Psoas muscle (tissue), 8 donors: Measurements from ENCODE around the gene CD300A. TPM values are rescaled to one million over a fixed set of nuclear protein-coding genes. Genes with fewer than 3 reads are reported as not detected.
A peak's percentile ranks its signal among the peaks of the same experiment; 100 is the strongest.

Experiments
- ATAC-seq, 4 donors: fragments of 200-7000 bp; cut with Tn5 transposase; one replicate each; pipeline ENCODE4 v1.9.1; 2020; ENCODE audit warnings: moderate library complexity in 3 of 4, mild to moderate bottlenecking in 2 of 4
- DNase-seq, 2 donors: peaks; one replicate each; pipeline ENCODE4 v3.0.0-alpha.2; 2020
- H3K27ac ChIP-seq: fragments of 200-600 bp; one replicate; pipeline ENCODE4 v1.8.0; 2022
- H3K27me3 ChIP-seq, 3 donors: fragments of 200-600 bp in 1 of 3; one replicate each; pipeline versions ENCODE4 v1.6.1 to v1.8.0; 2013 to 2022; ENCODE audit warnings: low read length in 2 of 3, mild to moderate bottlenecking in 2 of 3, moderate library complexity in 1 of 3; ENCODE audit not compliant: insufficient read depth in 3 of 3
- H3K36me3 ChIP-seq, 2 donors: fragments of 200-600 bp in 1 of 2; one replicate each; pipeline versions ENCODE4 v1.6.1 to v1.8.0; 2013 to 2022; ENCODE audit warnings: low read depth in 1 of 2, mild to moderate bottlenecking in 1 of 2, moderate library complexity in 1 of 2; ENCODE audit not compliant: insufficient read depth in 1 of 2
- H3K4me1 ChIP-seq: fragments of 200-600 bp; one replicate; pipeline ENCODE4 v1.8.0; 2022
- H3K4me3 ChIP-seq: fragments of 200-600 bp; one replicate; pipeline ENCODE4 v1.8.0; 2022; ENCODE audit warnings: mild to moderate bottlenecking
- H3K9me3 ChIP-seq: fragments of 200-600 bp; one replicate; pipeline ENCODE4 v1.8.0; 2022
- WGBS, 3 donors: extraction: QIAGEN DNeasy Blood & Tissue Kit; methylation state at CpG; one replicate each; pipeline versions ENCODE4 v1.1.6 to v1.1.7; 2013; 5-methylcytosine and 5-hydroxymethylcytosine counted together
- intact Hi-C, 2 donors: fragments of 100-400 bp; cut with DNase I; formaldehyde crosslinking; loops; one replicate each; pipeline versions ENCODE4 v1.11.0 to v1.14.2; 2022
- polyA plus RNA-seq, 3 donors: library from polyadenylated mRNA; stranded (reverse); fragments of 200-250 nt; gene quantifications; one replicate each; pipeline ENCODE4 v1.2.3, GENCODE V29; 2013
- total RNA-seq, 4 donors: library from RNA; stranded (reverse); fragmentation: NEBNext Ultra II Directional in 2 of 4; extraction: Animal tissue kit (Norgen Biotek cat#: 25700) in 2 of 4; gene quantifications; one replicate each; pipeline versions ENCODE4 v1.2.1 to v1.2.4, GENCODE V29; 2021 to 2023
- TF ChIP-seq, protein P1 (sequence below): fragments of 200-600 bp; IDR thresholded peaks from one replicate; pipeline ENCODE4 v1.8.0; 2022; ENCODE audit warnings: antibody characterized with exemption
- donor health status: healthy with polysubstance abuse.
- donor health status: DM: no; HTN: no; CAD: no; lungs with moderate emphysema.
- donor health status: Bipolar disorder and iron deficiency.
- donor health status: healthy.
- donor health status: DM: yes; HTN: yes; CAD: no.
- donor health status: DM: no; HTN: no; CAD: no.
- donor health status: DM: no; HTN: no; CAD: no.
- donor health status: DM: yes; HTN: yes; CAD: no.

The CD300A gene
- total and polyA plus RNA-seq, 7 donors, result 0.29 to 2.4 (median 0.69) TPM

GRCh38 chr17:74431568-74432423 is 34.6 kb upstream of the CD300A start, which contains the start of gene GPRC5C:
Gene GPRC5C (plus strand): TSS chr17:74432088. CDS start chr17:74439777, 7,689 bp downstream.
- DNase-seq (peak; percentile 79 to 87), ATAC-seq (peak; percentile 48 to 66 (median 54))
- intact Hi-C loops, result loop anchor here in 1 of 2 donors (2.0 to 5.0 kb wide), 2 partner anchors 51 to 219 kb away; partner anchors contain the start of gene TTYH2
- H3K27ac ChIP-seq, result peak within 1 kb of the TSS; percentile 98
- no peaks in the 10 kb centered on the region for H3K36me3 ChIP-seq
- H3K27me3 ChIP-seq, result peaks cover 0 to 2% (median 0%) of the 10 kb centered on the region in 3 donors
- peaks cover 42% of the 10 kb centered on the region for H3K4me1 ChIP-seq
- H3K9me3 ChIP-seq, result no peaks in the 10 kb centered on the region
- TF ChIP-seq, protein P1, sequence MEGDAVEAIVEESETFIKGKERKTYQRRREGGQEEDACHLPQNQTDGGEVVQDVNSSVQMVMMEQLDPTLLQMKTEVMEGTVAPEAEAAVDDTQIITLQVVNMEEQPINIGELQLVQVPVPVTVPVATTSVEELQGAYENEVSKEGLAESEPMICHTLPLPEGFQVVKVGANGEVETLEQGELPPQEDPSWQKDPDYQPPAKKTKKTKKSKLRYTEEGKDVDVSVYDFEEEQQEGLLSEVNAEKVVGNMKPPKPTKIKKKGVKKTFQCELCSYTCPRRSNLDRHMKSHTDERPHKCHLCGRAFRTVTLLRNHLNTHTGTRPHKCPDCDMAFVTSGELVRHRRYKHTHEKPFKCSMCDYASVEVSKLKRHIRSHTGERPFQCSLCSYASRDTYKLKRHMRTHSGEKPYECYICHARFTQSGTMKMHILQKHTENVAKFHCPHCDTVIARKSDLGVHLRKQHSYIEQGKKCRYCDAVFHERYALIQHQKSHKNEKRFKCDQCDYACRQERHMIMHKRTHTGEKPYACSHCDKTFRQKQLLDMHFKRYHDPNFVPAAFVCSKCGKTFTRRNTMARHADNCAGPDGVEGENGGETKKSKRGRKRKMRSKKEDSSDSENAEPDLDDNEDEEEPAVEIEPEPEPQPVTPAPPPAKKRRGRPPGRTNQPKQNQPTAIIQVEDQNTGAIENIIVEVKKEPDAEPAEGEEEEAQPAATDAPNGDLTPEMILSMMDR, result no peak
- H3K4me3 ChIP-seq, result peak within 1 kb of the TSS; percentile 90
- 0 to 1% (median 0%) methylated on average over 62 to 81 of the region's 81 CpGs for WGBS, 3 donors

GRCh38 chr17:74432424-74432690 is 34.1 kb upstream of the CD300A start:
- intact Hi-C loops, result loop anchor here in 1 of 2 donors (5.0 kb wide), 1 partner anchor 220 kb away; the partner anchor contains the start of gene TTYH2

GRCh38 chr17:74432766-74433391 is 33.6 kb upstream of the CD300A start:
- Histone ChIP-seq H3K4me3 (peak overlapping the region; percentile 90), H3K27ac (peak overlapping the region; percentile 98), H3K4me1 (peaks cover 39% of the 10 kb centered on the region), H3K9me3 (no peaks in the 10 kb centered on the region), H3K27me3 (peaks cover 0 to 2% (median 0%) of the 10 kb centered on the region in 3 donors), H3K36me3 (no peaks in the 10 kb centered on the region)
- 32 to 36% (median 34%) methylated on average over 23 of the region's 23 CpGs for WGBS, 3 donors
- ATAC-seq (no peak), DNase-seq (no peak)
- intact Hi-C loops, result loop anchor here in 1 of 2 donors (5.0 kb wide), 1 partner anchor 221 kb away; the partner anchor contains the start of gene TTYH2
- TF ChIP-seq, protein P1, result no peak

More at GRCh38 chr17:74432424-74432690, 34.1 kb upstream of the CD300A start:
- Histone ChIP-seq H3K36me3 (no peaks in the 10 kb centered on the region), H3K4me1 (peaks cover 42% of the 10 kb centered on the region), H3K9me3 (no peaks in the 10 kb centered on the region), H3K27me3 (peaks cover 0 to 2% (median 0%) of the 10 kb centered on the region in 3 donors), H3K4me3 (peak overlapping the region; percentile 90), H3K27ac (peak overlapping the region; percentile 98)
- TF ChIP-seq, protein P1, result no peak
- 1 to 2% (median 2%) methylated on average over 20 to 33 of the region's 33 CpGs for WGBS, 3 donors
- ATAC-seq (no peak), DNase-seq (no peak)

- Histone ChIP-seq H3K9me3 (no peaks in the 10 kb centered on the region), H3K4me3 (peak overlapping the region; percentile 90), H3K4me1 (peaks cover 32% of the 10 kb centered on the region), H3K36me3 (no peaks in the 10 kb centered on the region), H3K27ac (peak overlapping the region; percentile 98), H3K27me3 (peaks cover 0 to 2% (median 0%) of the 10 kb centered on the region in 3 donors)
- ATAC-seq, result no peak
- TF ChIP-seq, protein P1, result no peak
- DNase-seq, result no peak
- intact Hi-C loops, result loop anchor here in 1 of 2 donors (5.0 kb wide), 1 partner anchor 221 kb away; the partner anchor contains the start of gene TTYH2
- WGBS, 3 donors, result 58 to 62% (median 61%) methylated on average over 15 to 17 of the region's 17 CpGs
These were observed 32.9 kb upstream of the CD300A start for GRCh38 chr17:74433421-74434121.
